GM21360 (cell line): ENCODE results near the gene TMPRSS6.

ENCODE experiments used
- ATAC-seq: cut with Tn5 transposase; IDR thresholded peaks from one replicate; pipeline ENCODE4 v1.9.1; 2021; ENCODE audit warnings: mild to moderate bottlenecking, moderate library complexity; ENCODE audit not compliant: unreplicated experiment

TMPRSS6 gene

DNA sequence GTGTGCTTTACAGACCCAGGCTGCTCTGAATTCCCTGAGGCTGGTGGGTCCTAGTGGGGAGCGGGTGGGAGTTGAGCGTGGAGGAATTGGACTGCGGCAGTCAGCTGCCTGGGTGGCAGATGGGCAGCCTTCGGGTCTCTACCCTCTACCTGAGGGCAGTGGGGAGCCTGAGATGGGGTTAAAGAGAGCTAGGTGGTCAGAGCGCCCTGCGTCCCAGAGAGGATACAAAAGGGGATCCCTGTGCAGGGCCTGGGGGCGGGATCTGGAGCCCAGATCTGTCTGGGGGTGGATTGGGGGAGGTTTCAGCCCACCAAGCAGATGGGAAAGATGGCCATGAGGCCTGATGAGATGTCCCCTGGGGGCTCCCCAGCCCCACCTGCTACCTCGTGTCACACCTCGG lies 39.8 kb downstream of the TMPRSS6 start:
- ATAC-seq, result no peak

DNA sequence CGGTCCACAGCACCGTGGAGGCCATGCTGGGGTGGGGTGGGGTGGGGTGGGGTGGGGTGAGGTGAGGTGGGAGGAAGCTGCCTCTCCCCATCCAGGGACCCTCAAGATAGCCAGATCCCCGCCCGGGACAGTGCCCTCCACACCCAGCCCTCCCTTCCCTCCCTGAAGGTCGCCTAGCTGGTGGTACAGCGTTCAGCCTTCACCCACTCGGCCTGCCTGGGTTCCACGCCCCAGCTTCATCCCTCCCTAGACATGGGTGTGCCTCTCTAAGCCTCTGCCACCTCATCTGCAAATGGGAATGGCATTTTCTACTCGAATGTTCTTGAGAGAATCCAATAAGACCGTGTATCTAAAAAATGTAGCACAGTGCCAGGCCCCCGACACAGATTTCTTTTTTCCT lies 40.2 kb downstream of the TMPRSS6 start:
- ATAC-seq, result no peak

DNA sequence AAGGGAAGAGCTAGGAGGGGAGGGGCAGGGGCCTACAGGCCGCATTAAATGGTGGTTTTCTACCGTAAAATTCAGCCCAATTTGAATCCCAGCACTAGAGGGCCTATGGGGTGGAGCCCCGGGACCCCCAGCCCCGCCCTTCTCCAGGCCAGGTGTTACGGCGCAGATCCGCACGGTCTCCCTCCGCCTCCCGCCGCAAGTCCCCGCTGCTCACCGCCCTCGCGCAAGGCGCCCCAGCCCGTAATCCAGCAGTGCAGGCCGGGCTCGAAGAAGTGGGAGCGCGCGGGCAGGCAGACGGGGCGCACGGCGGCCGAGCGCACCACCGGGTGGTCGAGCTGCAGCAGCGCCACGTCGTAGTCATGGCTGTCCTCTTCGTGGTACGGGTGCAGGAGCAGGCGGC lies 40.7 kb downstream of the TMPRSS6 start:
- ATAC-seq, result no peak

DNA sequence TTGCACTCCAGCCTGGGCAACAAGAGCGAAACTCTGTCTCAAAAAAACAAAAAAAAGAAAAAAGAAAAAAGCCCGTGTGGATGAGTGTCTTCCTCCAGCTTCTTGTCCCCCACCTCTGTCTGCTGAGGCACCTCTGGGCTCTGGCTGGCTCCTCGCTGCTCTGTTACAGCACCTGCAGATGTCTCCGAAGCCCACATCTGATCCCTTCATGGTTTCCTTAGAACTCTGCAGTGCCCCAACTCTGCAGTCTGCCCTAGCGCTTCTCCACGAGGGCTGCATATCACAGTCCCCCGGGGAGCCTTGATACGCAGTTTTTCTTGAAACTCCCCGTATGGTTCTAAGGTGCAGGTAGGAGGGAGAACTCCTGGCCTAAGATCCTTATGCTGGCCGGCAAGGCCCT lies 42.1 kb downstream of the TMPRSS6 start:
- ATAC-seq, result no peak

DNA sequence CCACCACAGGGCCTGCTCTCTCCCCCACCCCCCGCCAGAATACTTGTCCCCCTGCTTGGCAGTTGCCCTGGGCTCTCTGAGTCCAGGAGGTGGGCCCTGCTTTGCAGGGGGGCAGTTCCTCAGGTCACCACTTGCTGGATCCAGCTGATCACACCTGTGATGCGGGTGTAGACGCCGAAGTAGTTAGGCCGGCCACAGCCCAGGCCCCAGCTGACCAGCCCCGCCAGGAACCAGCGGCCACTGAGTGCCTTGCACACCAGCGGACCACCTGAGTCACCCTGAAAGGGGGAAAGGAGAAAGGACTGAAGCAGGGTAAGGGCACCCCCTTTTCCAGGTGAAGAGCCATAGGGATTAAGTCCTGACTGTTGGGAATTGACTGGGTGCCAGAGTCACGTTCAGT lies 43.6 kb downstream of the TMPRSS6 start:
- no peak for ATAC-seq

DNA sequence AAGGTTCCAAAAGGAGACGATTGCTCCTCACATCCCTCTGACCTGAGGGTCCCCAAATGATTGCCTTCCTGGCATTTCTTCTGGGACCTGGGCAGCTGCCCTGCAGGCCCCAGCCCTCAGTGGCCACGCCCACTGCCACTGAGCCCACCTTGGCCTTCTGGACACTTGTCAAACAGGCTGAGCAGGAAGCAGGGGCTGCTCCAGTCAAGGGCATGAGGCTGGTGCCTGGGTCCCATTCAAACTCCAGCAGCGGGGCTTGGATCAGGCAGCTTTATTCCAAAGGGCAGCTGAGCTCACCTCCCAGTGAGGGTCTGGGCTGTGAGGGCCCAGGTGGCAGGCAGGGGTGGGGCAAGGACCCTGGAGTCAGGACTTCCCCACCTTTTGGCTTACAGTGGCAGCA lies 44.3 kb downstream of the TMPRSS6 start:
- no peak for ATAC-seq

DNA sequence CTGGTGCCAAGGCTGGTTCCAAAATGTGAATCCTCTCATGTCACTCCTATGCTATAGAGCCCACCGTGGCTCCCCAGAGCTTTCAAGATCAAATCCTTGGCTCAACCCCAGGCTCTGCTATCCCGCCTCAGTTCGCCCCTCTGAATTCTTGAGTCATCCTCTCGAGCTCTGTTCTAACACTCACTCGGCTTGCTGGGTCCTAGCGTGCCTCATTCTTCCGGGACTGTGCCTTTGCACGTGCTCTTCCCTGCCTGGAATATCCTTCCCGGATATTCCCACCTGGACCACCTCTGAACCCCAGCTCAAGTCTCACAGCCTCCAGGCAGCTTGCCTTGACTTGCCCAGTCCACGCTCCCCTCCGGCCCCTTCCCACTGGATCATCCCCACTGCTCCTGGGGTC lies 45.0 kb downstream of the TMPRSS6 start:
- no peak for ATAC-seq

DNA sequence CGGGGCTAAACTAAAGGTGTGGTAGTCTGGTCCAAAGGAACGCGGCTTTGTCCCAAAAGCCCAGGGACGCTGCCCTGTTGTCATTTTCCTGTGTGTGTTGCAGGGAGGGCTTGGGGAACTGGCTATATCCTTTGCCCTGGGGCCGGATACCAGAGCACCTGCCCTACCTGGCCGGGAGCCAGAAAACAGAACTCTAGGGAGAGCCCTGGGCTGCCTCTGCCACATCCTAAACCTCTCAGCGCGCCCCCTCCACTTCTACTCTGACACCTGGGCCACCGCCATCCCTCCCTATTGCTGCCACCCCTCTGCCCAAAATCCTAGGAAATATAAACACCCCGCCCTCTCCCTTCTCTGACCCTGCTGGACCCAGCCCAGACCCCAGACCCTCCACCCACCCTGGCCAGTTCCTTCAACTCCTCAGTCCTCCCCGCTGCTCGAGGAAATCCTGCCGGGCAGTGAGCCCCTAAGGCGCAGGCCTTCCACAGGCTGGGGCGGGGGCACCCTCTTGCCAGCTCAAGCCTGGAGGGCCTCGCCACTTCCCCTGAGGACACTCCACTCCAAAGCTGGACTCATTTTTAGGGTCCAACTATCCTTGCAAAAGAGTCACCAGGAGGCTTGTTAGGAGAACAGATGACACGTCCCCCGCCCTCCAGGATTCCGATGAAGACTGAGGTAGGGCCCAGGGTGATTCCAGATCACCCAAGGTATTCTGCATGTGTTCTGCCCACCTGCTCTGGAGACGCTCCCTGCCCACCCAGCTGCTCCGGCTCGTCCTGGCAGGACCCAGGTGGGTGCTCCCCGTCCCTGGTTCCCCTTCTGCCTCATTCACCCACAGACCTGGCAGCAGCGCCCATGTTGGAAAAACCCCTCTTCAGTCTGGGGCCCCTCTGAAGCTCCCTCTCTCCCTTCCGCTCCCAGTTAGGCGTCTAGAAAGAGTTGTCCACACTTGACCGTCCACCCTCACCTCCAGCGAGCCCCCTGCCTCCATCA lies 45.8 kb downstream of the TMPRSS6 start:
- no peak for ATAC-seq

DNA sequence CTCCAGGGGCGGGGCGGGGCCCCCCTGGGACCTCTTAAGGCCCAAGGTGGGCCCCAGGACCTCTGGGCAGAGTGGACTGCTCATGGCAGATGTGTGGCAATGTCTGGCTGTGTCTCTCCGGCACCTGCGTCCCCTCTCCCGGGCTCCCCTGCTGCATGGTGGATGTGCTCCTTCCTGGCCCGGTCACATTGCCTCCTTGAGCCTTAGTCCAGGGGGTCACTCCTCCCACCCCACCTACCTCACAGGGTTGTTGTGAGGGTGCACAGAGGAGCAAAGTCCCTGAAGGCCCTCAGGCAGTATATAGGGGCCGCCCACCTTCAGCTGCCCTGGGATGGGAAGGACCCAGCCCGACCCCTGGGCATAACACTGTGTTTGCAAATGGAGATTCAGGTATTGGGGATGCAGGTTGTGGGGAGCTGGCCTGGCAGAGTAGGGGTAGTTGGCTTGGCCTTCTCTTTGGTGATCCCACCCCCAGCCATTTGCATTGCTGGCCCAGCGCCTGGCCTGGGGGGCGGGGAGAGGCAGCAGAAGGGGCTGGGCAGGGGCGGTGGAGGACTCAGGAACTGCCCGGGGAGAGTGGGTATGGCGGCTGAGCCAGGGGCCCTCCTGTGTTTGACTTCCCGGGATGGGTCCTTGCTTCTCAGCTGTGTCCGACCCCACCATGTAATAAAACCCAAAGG lies 46.7 kb downstream of the TMPRSS6 start:
- ATAC-seq, result no peak

DNA sequence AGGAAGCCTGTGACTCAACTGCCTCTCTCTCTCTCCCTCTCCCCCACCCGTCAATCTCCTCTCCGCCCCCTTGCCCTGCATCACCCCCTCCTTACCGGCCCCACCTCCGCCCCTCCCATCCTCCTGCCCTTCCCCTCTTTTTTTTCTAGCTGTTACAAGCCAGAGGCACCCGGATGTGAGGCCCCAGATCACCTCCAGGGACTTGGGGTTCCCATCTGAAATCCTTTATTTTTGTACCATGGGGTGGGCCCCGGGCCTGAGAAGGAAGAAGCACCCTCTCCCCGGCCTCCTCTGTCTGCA lies 47.2 kb downstream of the TMPRSS6 start:
- ATAC-seq, result no peak

DNA sequence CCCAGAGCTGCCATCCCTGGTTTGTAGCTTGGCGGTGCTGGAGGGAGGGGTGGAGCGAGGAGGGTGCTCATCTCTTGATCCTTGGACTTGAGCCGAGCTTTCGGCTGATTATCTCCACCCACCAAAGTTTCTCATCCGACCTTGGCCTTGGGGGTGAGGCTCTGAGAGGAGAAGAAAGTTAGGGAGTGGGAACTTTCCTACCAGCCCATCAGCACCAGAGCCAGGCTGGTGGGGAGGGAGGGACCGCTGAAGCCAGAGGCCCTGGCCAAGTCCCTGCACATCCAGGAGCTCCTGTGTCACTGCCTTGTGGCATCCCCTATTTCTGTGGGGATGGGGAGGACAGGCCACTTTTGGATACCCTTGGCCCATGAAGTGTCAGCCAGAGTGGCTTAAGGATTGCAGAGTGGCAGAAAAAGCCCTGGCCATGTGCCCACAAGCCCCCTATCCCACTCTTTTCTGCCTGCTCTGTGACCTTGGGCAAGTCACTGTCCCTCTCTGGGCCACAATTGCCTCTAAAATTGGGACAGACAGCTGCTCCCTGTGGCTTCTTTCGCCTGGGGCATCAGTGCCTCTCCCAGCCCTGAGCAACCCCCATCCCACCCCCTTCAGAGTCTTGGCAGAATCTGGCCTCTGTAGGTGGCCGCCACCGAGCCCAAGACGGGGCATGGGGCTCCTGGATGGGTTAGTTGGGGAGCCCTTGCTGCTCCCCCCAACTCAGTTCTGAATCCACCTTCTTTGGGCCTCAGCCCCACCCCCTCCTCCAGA lies 47.7 kb downstream of the TMPRSS6 start:
- no peak for ATAC-seq

DNA sequence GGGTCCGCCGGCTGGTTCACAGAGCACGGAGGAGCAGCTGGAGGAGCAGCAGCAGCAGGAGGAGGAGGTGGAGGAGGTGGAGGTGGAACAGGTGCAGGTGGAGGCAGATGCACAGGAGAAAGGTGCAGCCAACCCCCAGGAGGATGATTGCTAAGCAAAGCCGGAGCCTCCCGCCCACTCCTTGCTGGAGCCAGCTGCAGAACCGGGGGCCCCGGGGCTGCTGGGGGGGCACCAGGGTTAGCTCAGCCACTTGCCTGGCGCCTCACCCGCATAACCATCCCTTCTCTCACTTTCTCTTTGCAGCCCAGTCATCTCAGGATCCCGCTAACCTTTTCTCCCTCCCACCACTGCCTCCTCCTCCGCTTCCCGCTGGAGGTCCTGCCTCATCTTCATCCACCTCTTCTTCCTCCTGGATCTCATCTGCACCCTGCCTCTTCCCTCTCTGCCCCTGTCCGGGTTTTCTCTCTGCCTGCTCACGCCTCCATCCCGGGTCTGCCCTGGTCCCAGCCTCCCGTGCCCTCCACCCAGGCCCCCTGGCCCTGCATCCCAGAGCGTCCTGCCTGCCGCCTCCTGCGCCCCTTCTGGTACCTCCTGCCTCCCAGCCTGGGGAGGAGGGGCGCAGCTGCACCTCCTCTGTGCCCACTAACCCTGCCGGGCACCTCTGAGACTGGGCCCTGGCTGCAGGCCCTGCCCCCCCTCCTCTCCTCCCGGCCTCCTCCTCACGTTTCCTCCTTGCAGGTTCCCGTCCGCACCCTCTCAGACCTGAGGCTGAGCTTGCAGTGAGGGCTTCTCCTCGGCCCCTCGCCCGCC lies 48.5 kb downstream of the TMPRSS6 start:
- no peak for ATAC-seq

DNA sequence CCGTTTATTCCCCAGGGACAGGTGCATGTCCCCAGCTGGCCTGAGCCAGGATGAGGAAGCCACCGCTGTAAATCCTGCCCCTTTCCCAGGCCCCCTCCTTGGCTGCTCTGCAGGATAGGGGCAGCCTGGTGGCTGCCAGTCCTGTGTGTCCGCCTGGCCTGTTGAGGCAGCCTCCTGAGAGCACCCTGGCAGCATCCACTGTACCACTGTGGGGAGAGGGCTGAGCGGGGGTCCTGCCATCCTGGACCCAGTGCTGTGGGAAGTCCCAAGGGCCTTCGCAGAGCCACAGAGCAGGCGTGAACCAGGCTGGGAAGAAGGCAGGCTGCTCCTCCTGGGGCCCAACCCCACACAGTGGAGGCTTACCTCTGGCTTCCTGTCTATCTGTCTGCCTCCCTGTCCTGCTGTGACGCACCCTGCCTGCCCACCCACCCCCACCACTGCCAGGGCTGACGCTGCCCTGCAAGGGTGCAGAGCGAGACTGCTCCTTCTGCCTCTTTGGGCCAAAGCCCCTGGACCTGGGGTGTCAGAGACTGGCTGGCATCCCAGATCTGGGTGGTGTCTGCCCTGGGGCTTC lies 49.5 kb downstream of the TMPRSS6 start:
- no peak for ATAC-seq

DNA sequence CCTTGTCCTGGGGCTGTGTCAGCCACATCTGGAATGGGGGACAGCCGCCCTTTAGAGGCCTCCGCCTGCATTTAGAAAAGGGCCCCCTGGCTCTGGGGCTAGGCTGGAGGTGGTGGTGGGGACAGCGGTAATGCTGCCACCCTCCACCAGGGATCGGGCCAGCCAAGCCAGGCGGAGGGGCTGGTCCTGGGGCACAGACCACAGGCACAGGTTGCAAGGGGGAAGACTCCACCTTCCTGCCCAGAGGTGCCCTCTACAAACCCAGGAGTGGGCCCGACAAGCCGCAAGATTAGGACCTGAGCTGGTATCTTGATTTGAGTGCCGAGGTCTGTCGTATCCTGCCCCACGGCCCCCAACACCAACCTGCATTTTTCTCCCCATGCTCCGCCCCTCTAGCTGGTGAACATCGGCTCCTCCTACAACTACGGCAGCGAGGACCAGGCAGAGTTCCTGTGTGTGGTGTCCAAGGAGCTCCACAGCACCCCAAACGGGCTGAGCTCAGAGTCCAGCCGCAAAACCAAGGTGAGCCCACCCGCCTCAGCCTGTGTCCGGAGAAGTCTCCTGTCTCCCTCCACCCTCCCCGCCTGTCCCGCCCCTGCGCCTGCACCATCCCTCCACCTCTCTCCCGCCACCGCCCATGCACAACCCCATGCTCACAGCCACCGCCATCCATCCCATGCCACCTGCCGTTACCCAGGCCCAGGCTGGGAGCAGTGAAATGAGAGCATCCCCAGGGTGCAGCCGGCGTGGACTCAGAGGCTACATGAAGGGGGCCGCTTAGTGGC lies 50.4 kb downstream of the TMPRSS6 start:
- no peak for ATAC-seq

DNA sequence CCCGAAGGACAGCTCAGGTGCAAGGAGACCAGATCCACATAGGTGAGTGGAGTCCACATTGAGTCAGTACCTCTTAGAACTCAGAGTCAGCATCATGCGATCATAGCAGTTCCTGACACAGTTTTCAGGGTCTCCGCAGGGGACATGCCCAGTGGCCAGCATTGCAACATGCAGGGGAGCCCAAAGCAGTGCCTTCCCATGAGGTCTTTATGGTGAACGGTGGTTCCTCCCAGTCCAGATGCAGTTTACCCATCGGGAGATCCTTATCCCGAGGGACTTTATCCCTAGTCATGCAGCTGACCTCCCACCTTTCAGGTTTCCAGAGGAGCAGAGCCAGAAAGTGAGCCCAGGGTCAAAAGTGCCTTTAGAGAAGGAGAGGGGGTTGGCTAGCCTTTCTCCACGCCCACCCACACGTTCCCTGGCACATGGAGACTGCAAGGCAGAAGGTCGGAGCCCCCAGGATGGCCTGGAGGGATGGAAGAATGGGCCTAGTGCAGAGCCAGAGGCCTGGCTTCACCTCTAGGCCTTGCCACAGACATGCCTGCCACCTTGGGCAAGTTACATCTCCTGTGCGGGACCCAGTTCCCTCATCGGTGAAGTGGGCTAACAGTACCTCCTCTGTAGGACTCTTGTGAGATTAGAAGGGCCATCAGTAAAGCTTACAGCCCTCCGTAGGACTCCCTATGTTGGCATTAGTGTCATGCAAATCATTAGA lies 51.6 kb downstream of the TMPRSS6 start:
- ATAC-seq, result no peak

DNA sequence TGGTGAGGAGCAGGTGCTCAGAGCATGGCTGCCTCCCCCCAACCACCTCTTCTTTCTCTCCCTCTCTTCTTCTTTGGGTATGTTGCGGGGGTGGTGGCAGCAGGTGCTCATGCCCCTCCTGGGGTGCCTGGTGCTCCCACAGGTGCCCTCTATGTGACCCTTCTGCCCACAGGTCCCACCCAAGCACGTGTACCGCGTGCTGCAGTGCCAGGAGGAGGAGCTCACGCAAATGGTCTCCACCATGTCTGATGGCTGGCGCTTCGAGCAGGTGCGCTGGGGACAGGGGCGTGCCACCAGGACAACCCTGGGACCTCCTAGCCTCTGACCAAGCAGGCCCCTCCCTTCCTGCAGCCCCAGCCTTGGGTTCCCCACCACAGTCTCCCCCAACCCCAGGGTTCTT lies 52.3 kb downstream of the TMPRSS6 start:
- no peak for ATAC-seq

DNA sequence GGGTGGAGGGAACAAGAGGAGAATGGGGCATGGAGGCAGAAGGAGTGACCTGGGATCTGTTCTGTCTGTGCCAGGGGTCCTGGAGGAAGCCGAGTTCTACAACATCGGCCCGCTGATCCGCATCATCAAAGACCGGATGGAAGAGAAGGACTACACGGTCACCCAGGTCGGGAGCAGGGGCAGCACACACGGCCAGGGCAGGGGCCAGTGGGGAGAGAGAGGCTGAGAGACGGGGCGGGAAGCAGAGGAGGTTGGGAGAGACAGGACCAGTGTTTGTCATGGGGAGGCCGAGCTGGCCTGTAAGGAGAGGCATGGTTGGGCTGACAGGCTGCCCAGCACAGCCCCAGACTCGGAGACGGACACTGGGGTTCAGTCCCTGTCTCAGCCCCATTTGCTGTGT lies 53.3 kb downstream of the TMPRSS6 start:
- ATAC-seq, result no peak

DNA sequence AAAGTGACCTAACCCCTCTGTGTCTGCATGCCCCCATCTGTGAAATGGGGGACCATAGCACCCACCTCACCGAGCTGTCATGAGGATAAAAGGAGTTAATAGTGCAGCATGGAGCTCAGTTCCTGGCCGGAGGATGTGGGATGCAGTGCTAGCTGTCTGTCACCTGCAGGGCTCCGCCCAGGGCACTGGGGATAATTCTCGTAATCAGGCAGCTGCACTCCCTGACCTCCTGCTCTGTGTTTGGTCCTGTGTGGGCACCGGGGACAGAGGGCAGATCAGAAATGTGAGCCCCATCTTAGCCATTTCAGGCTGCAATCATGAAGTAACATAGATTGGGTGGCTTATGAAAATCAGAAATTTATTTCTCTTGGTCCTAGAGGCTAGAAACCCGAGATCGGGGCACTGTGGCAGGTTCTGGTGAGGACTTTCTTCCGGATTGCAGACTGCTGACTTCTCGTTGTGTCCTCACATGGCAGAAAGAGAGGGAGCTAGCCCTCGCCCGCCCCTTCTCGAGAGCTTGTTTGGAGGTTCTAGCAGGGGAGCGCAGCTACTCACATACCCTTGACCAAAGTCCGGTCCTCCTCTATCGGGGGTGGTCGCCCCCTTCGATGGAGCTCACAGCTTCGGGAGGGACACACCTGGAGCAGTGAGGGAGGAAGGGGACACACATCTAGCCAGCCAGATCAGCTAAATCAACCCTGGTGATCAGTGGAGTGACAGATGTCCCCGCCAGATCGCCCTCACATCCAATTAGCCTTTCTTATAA lies 54.7 kb downstream of the TMPRSS6 start:
- ATAC-seq, result no peak

DNA sequence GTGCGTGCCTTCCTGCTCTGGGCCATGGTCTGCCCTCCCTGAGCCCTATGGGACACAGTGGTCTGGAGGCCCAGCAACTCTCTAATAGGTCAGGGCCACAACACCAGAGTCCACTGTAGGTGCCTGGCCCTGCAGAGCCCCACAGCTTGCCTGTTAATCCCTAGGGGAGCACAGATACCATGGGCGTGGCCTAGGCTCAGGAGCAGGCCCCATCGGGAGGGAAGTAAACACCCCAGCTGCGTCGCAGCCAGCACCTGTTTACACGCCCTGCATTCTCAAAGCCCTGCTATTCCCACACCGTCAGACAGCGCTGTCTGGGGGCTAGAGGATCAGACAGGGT lies 55.5 kb downstream of the TMPRSS6 start:
- ATAC-seq, result no peak
